GM10266 (cell line): Measurements from ENCODE around the gene LTB.

Experiments used
- DNase-seq: peaks from one replicate; pipeline ENCODE4 v3.0.0; 2012; ENCODE audit errors: extremely low spot score
- CTCF ChIP-seq: IDR thresholded peaks from 2 replicates; pipeline ENCODE4 v1.5.1; 2012; ENCODE audit warnings: mild to moderate bottlenecking, low read depth; ENCODE audit not compliant: control insufficient read depth, insufficient read depth; ENCODE audit errors: missing control alignments

Gene LTB

GRCh38 chr6:31586008-31586407, 3.8 kb upstream of the LTB start, which contains the start of gene LST1:
LST1 (plus strand) TSS chr6:31586277; CDS start chr6:31587300, 1,023 bp downstream.
- TF ChIP-seq CTCF = no peak
- DNase-seq = no peak

- TF ChIP-seq CTCF = peak; percentile 57
- peak; percentile 45 for DNase-seq
Observed at GRCh38 chr6:31585491-31585890, 3.3 kb upstream of the LTB start.

GRCh38 chr6:31581434-31582229, 592 bp downstream of the LTB start:
- DNase-seq = no peak
- TF ChIP-seq CTCF = no peak

- peak; percentile 94 for TF ChIP-seq CTCF
- peak; percentile 77 for DNase-seq
Observed at GRCh38 chr6:31580807-31581433, 1.3 kb downstream of the LTB start.

GRCh38 chr6:31580438-31580740, 1.8 kb downstream of the LTB start:
- TF ChIP-seq CTCF = no peak
- no peak for DNase-seq

GRCh38 chr6:31579546-31580437, 2.4 kb downstream of the LTB start:
- TF ChIP-seq CTCF = no peak
- peak; percentile 22 for DNase-seq
